Keratinocyte (primary cell): Measurements from ENCODE around the gene DDX52. TPM values are rescaled to one million over a fixed set of nuclear protein-coding genes. Genes with fewer than 3 reads are reported as not detected.
A peak's percentile ranks its signal among the peaks of the same experiment; 100 is the strongest.
"Not testable (repeated sequence)": the region's sequence is repeated elsewhere in the genome, so short reads cannot be mapped to it uniquely, and the experiment has no call there.

Experiments used
- DNase-seq: peaks from one replicate; pipeline ENCODE4 v3.0.0-alpha.2; 2011; ENCODE audit warnings: low read depth, missing footprints, low spot score
- FAIRE-seq: peaks from 2 replicates; lab custom pipeline; 2011; peaks lifted over from hg19 to GRCh38; lab: Jason Lieb, UNC
- H2AFZ ChIP-seq: 2 replicates; pipeline ENCODE4 v1.6.0; 2012; ENCODE audit warnings: low read length, control low read depth, inconsistent platforms; ENCODE audit not compliant: control insufficient read depth
- H3K27ac ChIP-seq: 2 replicates; pipeline ENCODE4 v1.5.1; 2011; ENCODE audit warnings: low read length; ENCODE audit not compliant: control insufficient read depth, insufficient read depth
- H3K27me3 ChIP-seq: 3 replicates; pipeline ENCODE4 v1.6.0; 2011; ENCODE audit warnings: low read length; ENCODE audit not compliant: control insufficient read depth, insufficient read depth; ENCODE audit errors: extremely low read depth
- H3K36me3 ChIP-seq, 2 experiments: 2 replicates in 1 of 2; 3 replicates in 1 of 2; pipeline ENCODE4 v1.5.1; 2011; ENCODE audit warnings: low read length in 2 of 2, mild to moderate bottlenecking in 1 of 2; ENCODE audit not compliant: control insufficient read depth in 2 of 2, insufficient read depth in 2 of 2; ENCODE audit errors: extremely low read depth in 1 of 2
- H3K4me1 ChIP-seq: 3 replicates; pipeline ENCODE4 v1.5.1; 2011; ENCODE audit warnings: low read length; ENCODE audit not compliant: control insufficient read depth, insufficient read depth; ENCODE audit errors: extremely low read depth
- H3K4me2 ChIP-seq: 3 replicates; pipeline ENCODE4 v1.6.0; 2011; ENCODE audit warnings: low read depth, low read length; ENCODE audit not compliant: control insufficient read depth, insufficient read depth; ENCODE audit errors: extremely low read depth
- H3K4me3 ChIP-seq, 3 experiments: fragments of 200-600 bp in 1 of 3; sonication (generic) in 1 of 3; 2 replicates in 2 of 3; 3 replicates in 1 of 3; pipeline ENCODE4 v1.5.1; 2011 to 2016; ENCODE audit warnings: low read length in 3 of 3, mild to moderate bottlenecking in 3 of 3, control low read depth in 2 of 3, inconsistent platforms in 1 of 3, low read depth in 1 of 3, mixed read lengths in 1 of 3, mixed run types in 1 of 3, moderate library complexity in 1 of 3; ENCODE audit not compliant: control insufficient read depth in 2 of 3, insufficient read depth in 2 of 3; ENCODE audit errors: extremely low read depth in 1 of 3
- H3K79me2 ChIP-seq: 2 replicates; pipeline ENCODE4 v1.6.0; 2012; ENCODE audit warnings: low read length; ENCODE audit not compliant: control insufficient read depth, insufficient read depth
- H3K9ac ChIP-seq: 3 replicates; pipeline ENCODE4 v1.6.0; 2011; ENCODE audit warnings: low read length; ENCODE audit not compliant: control insufficient read depth, insufficient read depth; ENCODE audit errors: extremely low read depth
- H3K9me1 ChIP-seq: 3 replicates; pipeline ENCODE4 v1.6.0; 2011; ENCODE audit warnings: low read length; ENCODE audit not compliant: control insufficient read depth, insufficient read depth; ENCODE audit errors: extremely low read depth
- H3K9me3 ChIP-seq: 2 replicates; pipeline ENCODE4 v1.5.1; 2012; ENCODE audit warnings: low read depth, low read length; ENCODE audit not compliant: control insufficient read depth
- H4K20me1 ChIP-seq: 3 replicates; pipeline ENCODE4 v1.6.0; 2011; ENCODE audit warnings: low read length; ENCODE audit not compliant: control insufficient read depth, insufficient read depth; ENCODE audit errors: extremely low read depth
- EZH2 ChIP-seq: IDR thresholded peaks from one replicate; pipeline ENCODE4 v1.6.1; 2012; ENCODE audit warnings: inconsistent platforms, mild to moderate bottlenecking, low read length, moderate library complexity
- dilution Hi-C: fragments of 300-500 bp; cut with MboI; formaldehyde crosslinking; loops from one replicate; pipeline ENCODE4 v1.7.0; 2020; ENCODE audit warnings: low sequenced_read_pairs; ENCODE audit not compliant: extremely low pct_ligation_motif_present
- polyA plus RNA-seq, 5 experiments: library from polyadenylated mRNA; depleted of rRNA in 3 of 5; stranded (reverse) in 3 of 5; stranded (forward) in 1 of 5; unstranded in 1 of 5; fragments of >200 nt; gene quantifications; 1 replicate in 1 of 5; 2 replicates in 3 of 5; 3 replicates in 1 of 5; pipeline versions ENCODE4 v1.2.1 to v1.2.3, GENCODE V29; 2011 to 2012; ENCODE audit warnings: missing spikeins in 2 of 5, low read depth in 1 of 5, low replicate concordance in 1 of 5
- TF ChIP-seq, protein P1 (sequence below), 3 experiments: IDR thresholded peaks in 1 of 3; conservative IDR thresholded peaks in 1 of 3; optimal IDR thresholded peaks in 1 of 3; 2 replicates in 2 of 3; 3 replicates in 1 of 3; pipeline versions ENCODE3 to v1.5.1; 2011; ENCODE audit warnings: low read length in 3 of 3, mild to moderate bottlenecking in 3 of 3, moderate library complexity in 2 of 3, control low read depth in 1 of 3, inconsistent platforms in 1 of 3; ENCODE audit not compliant: insufficient read depth in 2 of 3; ENCODE audit errors: extremely low read depth in 1 of 3

The DDX52 gene
- polyA plus RNA-seq, 1 donor (not counting 4 experiments of a cell fraction or from before 2014, with no cell fraction given): 21.8 TPM

GRCh38 chr17:37614391-37614790, 28.9 kb downstream of the DDX52 start:
- Histone ChIP-seq H3K4me2 (peak overlapping the region; percentile 61), H4K20me1 (no peaks in the 10 kb centered on the region), H3K4me3 (no peak overlapping the region), H3K9ac (peak overlapping the region; percentile 43), H3K27me3 (no peaks in the 10 kb centered on the region), H3K4me1 (peaks cover 16% of the 10 kb centered on the region), H3K9me3 (no peaks in the 10 kb centered on the region), H3K27ac (peak overlapping the region; percentile 85), H3K9me1 (peaks cover 3% of the 10 kb centered on the region), H3K79me2 (no peaks in the 10 kb centered on the region), H3K36me3 (peaks cover 1 to 11% of the 10 kb centered on the region in 2 experiments), H2AFZ (no peak overlapping the region)
- FAIRE-seq (no peak), DNase-seq (no peak)
- TF ChIP-seq, protein P1, sequence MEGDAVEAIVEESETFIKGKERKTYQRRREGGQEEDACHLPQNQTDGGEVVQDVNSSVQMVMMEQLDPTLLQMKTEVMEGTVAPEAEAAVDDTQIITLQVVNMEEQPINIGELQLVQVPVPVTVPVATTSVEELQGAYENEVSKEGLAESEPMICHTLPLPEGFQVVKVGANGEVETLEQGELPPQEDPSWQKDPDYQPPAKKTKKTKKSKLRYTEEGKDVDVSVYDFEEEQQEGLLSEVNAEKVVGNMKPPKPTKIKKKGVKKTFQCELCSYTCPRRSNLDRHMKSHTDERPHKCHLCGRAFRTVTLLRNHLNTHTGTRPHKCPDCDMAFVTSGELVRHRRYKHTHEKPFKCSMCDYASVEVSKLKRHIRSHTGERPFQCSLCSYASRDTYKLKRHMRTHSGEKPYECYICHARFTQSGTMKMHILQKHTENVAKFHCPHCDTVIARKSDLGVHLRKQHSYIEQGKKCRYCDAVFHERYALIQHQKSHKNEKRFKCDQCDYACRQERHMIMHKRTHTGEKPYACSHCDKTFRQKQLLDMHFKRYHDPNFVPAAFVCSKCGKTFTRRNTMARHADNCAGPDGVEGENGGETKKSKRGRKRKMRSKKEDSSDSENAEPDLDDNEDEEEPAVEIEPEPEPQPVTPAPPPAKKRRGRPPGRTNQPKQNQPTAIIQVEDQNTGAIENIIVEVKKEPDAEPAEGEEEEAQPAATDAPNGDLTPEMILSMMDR (optimal IDR thresholded peaks at IDR 0.05 in 1 of 3, IDR thresholded peaks at IDR 0.05 in 1 of 3, conservative IDR thresholded peaks at IDR 0.05 in 1 of 3; ENCODE audit: extremely low read depth in 1 of 3, insufficient read depth in 2 of 3, low read length in 3 of 3): no peak
- no peak for TF ChIP-seq EZH2
- dilution Hi-C loops: no loop called here

- no peaks in the 10 kb centered on the region for H3K27me3 ChIP-seq
- no peak for DNase-seq
- no peaks in the 10 kb centered on the region for H3K9me3 ChIP-seq
- H3K79me2 ChIP-seq: peaks cover 12% of the 10 kb centered on the region
- H3K4me1 ChIP-seq: peaks cover 19% of the 10 kb centered on the region
- no peak overlapping the region for H3K27ac ChIP-seq
- H2AFZ ChIP-seq: no peak overlapping the region
- no peak overlapping the region for H3K4me2 ChIP-seq
- peaks cover 3% of the 10 kb centered on the region for H3K9me1 ChIP-seq
- H3K4me3 ChIP-seq: no peak overlapping the region
- FAIRE-seq: no peak
- peaks cover under 1 to 11% of the 10 kb centered on the region in 2 experiments for H3K36me3 ChIP-seq
- dilution Hi-C loops: no loop called here
- no peak overlapping the region for H3K9ac ChIP-seq
- H4K20me1 ChIP-seq: no peaks in the 10 kb centered on the region
- TF ChIP-seq, protein P1 (optimal IDR thresholded peaks at IDR 0.05 in 1 of 3, IDR thresholded peaks at IDR 0.05 in 1 of 3, conservative IDR thresholded peaks at IDR 0.05 in 1 of 3; ENCODE audit: extremely low read depth in 1 of 3, insufficient read depth in 2 of 3, low read length in 3 of 3): no peak
- no peak for TF ChIP-seq EZH2
These were observed 32.3 kb downstream of the DDX52 start for GRCh38 chr17:37610971-37611370.

- H3K9me3 ChIP-seq, H3K36me3 ChIP-seq, H3K27me3 ChIP-seq, dilution Hi-C loops, FAIRE-seq, H3K9me1 ChIP-seq, H4K20me1 ChIP-seq, DNase-seq, H2AFZ ChIP-seq: not testable (repeated sequence)
- Histone ChIP-seq H3K9ac (peak overlapping the region; percentile 86), H3K4me1 (peaks cover 24% of the 10 kb centered on the region), H3K4me2 (peak overlapping the region; percentile 93), H3K79me2 (peaks cover 15% of the 10 kb centered on the region), H3K27ac (peak overlapping the region; percentile 80), H3K4me3 (peak overlapping the region in 2 of 3 experiments; percentile 87 to 89)
These were observed 33.2 kb downstream of the DDX52 start for GRCh38 chr17:37610041-37610420.
